Measurements from ENCODE around the gene ULK1.
A peak's percentile ranks its signal among the peaks of the same experiment; 100 is the strongest.

Gene ULK1

GRCh38 chr12:131862994-131863710, 31.3 kb upstream of the ULK1 start:
- DNase-seq (ENCODE audit: low read depth): peak; percentile 56

GRCh38 chr12:131863711-131864396, 30.6 kb upstream of the ULK1 start:
- Histone ChIP-seq H3K4me3 (ENCODE audit: low read length) (no peak overlapping the region), H3K9me3 (ENCODE audit: control insufficient read depth, low read length) (no peaks in the 10 kb centered on the region), H3K9ac (ENCODE audit: low read length) (no peak overlapping the region), H3K36me3 (ENCODE audit: control insufficient read depth, insufficient read depth, low read length, severe bottlenecking) (no peaks in the 10 kb centered on the region), H3K27me3 (replicated peaks; ENCODE audit: control insufficient read depth, insufficient read depth, low read length) (no peaks in the 10 kb centered on the region), H3K4me1 (ENCODE audit: control insufficient read depth, insufficient read depth, low read length) (peaks cover 23% of the 10 kb centered on the region)
- no peak for DNase-seq (ENCODE audit: low read depth)

More at GRCh38 chr12:131862994-131863710, 31.3 kb upstream of the ULK1 start:
- Histone ChIP-seq H3K27me3 (replicated peaks; ENCODE audit: control insufficient read depth, insufficient read depth, low read length) (no peaks in the 10 kb centered on the region), H3K4me1 (ENCODE audit: control insufficient read depth, insufficient read depth, low read length) (peaks cover 23% of the 10 kb centered on the region), H3K9me3 (ENCODE audit: control insufficient read depth, low read length) (no peaks in the 10 kb centered on the region), H3K9ac (ENCODE audit: low read length) (no peak overlapping the region), H3K4me3 (ENCODE audit: low read length) (no peak overlapping the region), H3K36me3 (ENCODE audit: control insufficient read depth, insufficient read depth, low read length, severe bottlenecking) (no peaks in the 10 kb centered on the region)

GRCh38 chr12:131864469-131864868, 30.0 kb upstream of the ULK1 start:
- Histone ChIP-seq H3K9me3 (ENCODE audit: control insufficient read depth, low read length) (no peaks in the 10 kb centered on the region), H3K9ac (ENCODE audit: low read length) (no peak overlapping the region), H3K36me3 (ENCODE audit: control insufficient read depth, insufficient read depth, low read length, severe bottlenecking) (no peaks in the 10 kb centered on the region), H3K4me3 (ENCODE audit: low read length) (no peak overlapping the region), H3K4me1 (ENCODE audit: control insufficient read depth, insufficient read depth, low read length) (peaks cover 23% of the 10 kb centered on the region), H3K27me3 (replicated peaks; ENCODE audit: control insufficient read depth, insufficient read depth, low read length) (no peaks in the 10 kb centered on the region)
- no peak for DNase-seq (ENCODE audit: low read depth)

GRCh38 chr12:131865180-131865875, 29.1 kb upstream of the ULK1 start:
- no peaks in the 10 kb centered on the region for H3K9me3 ChIP-seq (ENCODE audit: control insufficient read depth, low read length)
- H3K4me3 ChIP-seq (ENCODE audit: low read length): no peak overlapping the region
- no peak overlapping the region for H3K9ac ChIP-seq (ENCODE audit: low read length)
- DNase-seq (ENCODE audit: low read depth): no peak
- H3K4me1 ChIP-seq (ENCODE audit: control insufficient read depth, insufficient read depth, low read length): peaks cover 26% of the 10 kb centered on the region
- no peaks in the 10 kb centered on the region for H3K27me3 ChIP-seq (replicated peaks; ENCODE audit: control insufficient read depth, insufficient read depth, low read length)
- H3K36me3 ChIP-seq (ENCODE audit: control insufficient read depth, insufficient read depth, low read length, severe bottlenecking): no peaks in the 10 kb centered on the region

- H3K9ac ChIP-seq (ENCODE audit: low read length): no peak overlapping the region
- H3K4me1 ChIP-seq (ENCODE audit: control insufficient read depth, insufficient read depth, low read length): peaks cover 17% of the 10 kb centered on the region
- no peak overlapping the region for H3K4me3 ChIP-seq (ENCODE audit: low read length)
- DNase-seq (ENCODE audit: low read depth): no peak
- no peaks in the 10 kb centered on the region for H3K27me3 ChIP-seq (replicated peaks; ENCODE audit: control insufficient read depth, insufficient read depth, low read length)
- H3K9me3 ChIP-seq (ENCODE audit: control insufficient read depth, low read length): no peaks in the 10 kb centered on the region
- no peaks in the 10 kb centered on the region for H3K36me3 ChIP-seq (ENCODE audit: control insufficient read depth, insufficient read depth, low read length, severe bottlenecking)
Observed at GRCh38 chr12:131867471-131867870, 27.0 kb upstream of the ULK1 start.

- no peak for DNase-seq (ENCODE audit: low read depth)
- H3K9ac ChIP-seq (ENCODE audit: low read length): no peak overlapping the region
- no peaks in the 10 kb centered on the region for H3K9me3 ChIP-seq (ENCODE audit: control insufficient read depth, low read length)
- H3K4me3 ChIP-seq (ENCODE audit: low read length): no peak overlapping the region
- peaks cover 16% of the 10 kb centered on the region for H3K4me1 ChIP-seq (ENCODE audit: control insufficient read depth, insufficient read depth, low read length)
- H3K36me3 ChIP-seq (ENCODE audit: control insufficient read depth, insufficient read depth, low read length, severe bottlenecking): no peaks in the 10 kb centered on the region
- no peaks in the 10 kb centered on the region for H3K27me3 ChIP-seq (replicated peaks; ENCODE audit: control insufficient read depth, insufficient read depth, low read length)
Observed at GRCh38 chr12:131867891-131868675, 26.3 kb upstream of the ULK1 start.

GRCh38 chr12:131869871-131870418, 24.5 kb upstream of the ULK1 start:
- no peak overlapping the region for H3K9ac ChIP-seq (ENCODE audit: low read length)
- no peaks in the 10 kb centered on the region for H3K27me3 ChIP-seq (replicated peaks; ENCODE audit: control insufficient read depth, insufficient read depth, low read length)
- H3K4me1 ChIP-seq (ENCODE audit: control insufficient read depth, insufficient read depth, low read length): peaks cover 16% of the 10 kb centered on the region
- peak; percentile 52 for DNase-seq (ENCODE audit: low read depth)
- no peaks in the 10 kb centered on the region for H3K9me3 ChIP-seq (ENCODE audit: control insufficient read depth, low read length)
- no peak overlapping the region for H3K4me3 ChIP-seq (ENCODE audit: low read length)
- no peaks in the 10 kb centered on the region for H3K36me3 ChIP-seq (ENCODE audit: control insufficient read depth, insufficient read depth, low read length, severe bottlenecking)

- Histone ChIP-seq H3K36me3 (ENCODE audit: control insufficient read depth, insufficient read depth, low read length, severe bottlenecking) (no peaks in the 10 kb centered on the region), H3K4me3 (ENCODE audit: low read length) (no peak overlapping the region), H3K9ac (ENCODE audit: low read length) (no peak overlapping the region), H3K9me3 (ENCODE audit: control insufficient read depth, low read length) (no peaks in the 10 kb centered on the region), H3K4me1 (ENCODE audit: control insufficient read depth, insufficient read depth, low read length) (peaks cover 16% of the 10 kb centered on the region), H3K27me3 (replicated peaks; ENCODE audit: control insufficient read depth, insufficient read depth, low read length) (no peaks in the 10 kb centered on the region)
- no peak for DNase-seq (ENCODE audit: low read depth)
Observed at GRCh38 chr12:131871677-131872076, 22.7 kb upstream of the ULK1 start.

GRCh38 chr12:131872154-131873051, 22.0 kb upstream of the ULK1 start:
- no peaks in the 10 kb centered on the region for H3K9me3 ChIP-seq (ENCODE audit: control insufficient read depth, low read length)
- no peak overlapping the region for H3K9ac ChIP-seq (ENCODE audit: low read length)
- peak; percentile 79 for DNase-seq (ENCODE audit: low read depth)
- H3K4me1 ChIP-seq (ENCODE audit: control insufficient read depth, insufficient read depth, low read length): peaks cover 16% of the 10 kb centered on the region
- no peak overlapping the region for H3K4me3 ChIP-seq (ENCODE audit: low read length)
- H3K36me3 ChIP-seq (ENCODE audit: control insufficient read depth, insufficient read depth, low read length, severe bottlenecking): no peaks in the 10 kb centered on the region
- H3K27me3 ChIP-seq (replicated peaks; ENCODE audit: control insufficient read depth, insufficient read depth, low read length): peaks cover 6% of the 10 kb centered on the region

GRCh38 chr12:131873293-131873692, 21.1 kb upstream of the ULK1 start:
- H3K36me3 ChIP-seq (ENCODE audit: control insufficient read depth, insufficient read depth, low read length, severe bottlenecking): no peaks in the 10 kb centered on the region
- H3K4me1 ChIP-seq (ENCODE audit: control insufficient read depth, insufficient read depth, low read length): peaks cover 16% of the 10 kb centered on the region
- no peak overlapping the region for H3K9ac ChIP-seq (ENCODE audit: low read length)
- H3K4me3 ChIP-seq (ENCODE audit: low read length): no peak overlapping the region
- no peak for DNase-seq (ENCODE audit: low read depth)
- H3K27me3 ChIP-seq (replicated peaks; ENCODE audit: control insufficient read depth, insufficient read depth, low read length): peaks cover 6% of the 10 kb centered on the region
- no peaks in the 10 kb centered on the region for H3K9me3 ChIP-seq (ENCODE audit: control insufficient read depth, low read length)

Measured in adipocyte (in vitro differentiated cells).